ENCODE data around the gene NACC2. TPM values are rescaled to one million over a fixed set of nuclear protein-coding genes. Genes with fewer than 3 reads are reported as not detected.

NACC2 gene
- polyA plus RNA-seq, 3 donors, result 8.1 to 32.4 (median 8.7) TPM

GRCh38 chr9:136061405-136061804, 33.7 kb downstream of the NACC2 start:
- H3K4me1 ChIP-seq (ENCODE audit: control insufficient read depth in 1 of 2, insufficient read depth in 2 of 2, low read length in 2 of 2), result peaks cover 60 to 75% of the 10 kb centered on the region in 2 donors
- peaks cover 57% of the 10 kb centered on the region for H4K20me1 ChIP-seq (ENCODE audit: insufficient read depth, low read length)
- no peak for TF ChIP-seq CTCF (IDR thresholded peaks at IDR 0.05)
- no peak overlapping the region for H3K4me2 ChIP-seq (replicated peaks; ENCODE audit: extremely low read depth, low read length, poor library complexity, severe bottlenecking)
- Mint-ChIP-seq H3K9me3 (peaks cover 0 to 2% (median 0%) of the 10 kb centered on the region in 7 donors), H3K27me3 (ENCODE audit: low read depth in 3 of 3) (peaks cover 0 to 3% (median 0%) of the 10 kb centered on the region in 3 donors), H3K36me3 (peaks cover 33 to 48% of the 10 kb centered on the region in 2 donors), H3K4me1 (peaks cover 74% of the 10 kb centered on the region), H3K27ac (peak overlapping the region in 1 of 7 donors; percentile 25), H3K4me3 (no peak overlapping the region)
- no peak overlapping the region for H3K27ac ChIP-seq (ENCODE audit: low read depth in 1 of 2, low read length in 2 of 2)
- no peak for DNase-seq
- WGBS (ENCODE audit: insufficient coverage), result 93% methylated on average over 11 of the region's 11 CpGs
- no peaks in the 10 kb centered on the region for H3K9me3 ChIP-seq (replicated peaks in 1 of 2; ENCODE audit: control insufficient read depth in 1 of 2, insufficient read depth in 1 of 2, low read length in 2 of 2)
- H3K4me3 ChIP-seq (replicated peaks in 1 of 3; ENCODE audit: low read depth in 2 of 3, low read length in 3 of 3), result no peak overlapping the region
- no peak overlapping the region for H2AFZ ChIP-seq (ENCODE audit: insufficient read depth, low read depth, low read length, poor library complexity, severe bottlenecking)
- H3K9ac ChIP-seq (ENCODE audit: insufficient read depth, low read length, poor library complexity, severe bottlenecking), result no peak overlapping the region
- H3K79me2 ChIP-seq (ENCODE audit: insufficient read depth, low read length), result peaks cover 98% of the 10 kb centered on the region
- peaks cover 6 to 14% of the 10 kb centered on the region in 2 donors for H3K36me3 ChIP-seq (replicated peaks in 1 of 2; ENCODE audit: control insufficient read depth in 1 of 2, insufficient read depth in 2 of 2, low read length in 2 of 2)
- intact Hi-C loops (cut with micrococcal nuclease), result no loop called here
- H3K27me3 ChIP-seq (ENCODE audit: control insufficient read depth in 2 of 2, insufficient read depth in 2 of 2, low read length in 2 of 2), result no peaks in the 10 kb centered on the region

- H3K27ac ChIP-seq (ENCODE audit: low read depth in 1 of 2, low read length in 2 of 2), result peak overlapping the region; percentile 55 to 64
- peaks cover 6 to 14% of the 10 kb centered on the region in 2 donors for H3K36me3 ChIP-seq (replicated peaks in 1 of 2; ENCODE audit: control insufficient read depth in 1 of 2, insufficient read depth in 2 of 2, low read length in 2 of 2)
- no peak for TF ChIP-seq CTCF (IDR thresholded peaks at IDR 0.05)
- peaks cover 60 to 75% of the 10 kb centered on the region in 2 donors for H3K4me1 ChIP-seq (ENCODE audit: control insufficient read depth in 1 of 2, insufficient read depth in 2 of 2, low read length in 2 of 2)
- H3K79me2 ChIP-seq (ENCODE audit: insufficient read depth, low read length), result peaks cover 98% of the 10 kb centered on the region
- DNase-seq, result no peak
- peaks cover 0 to 2% (median 0%) of the 10 kb centered on the region in 7 donors for H3K9me3 Mint-ChIP-seq
- peaks cover 33 to 48% of the 10 kb centered on the region in 2 donors for H3K36me3 Mint-ChIP-seq
- no peaks in the 10 kb centered on the region for H3K9me3 ChIP-seq (replicated peaks in 1 of 2; ENCODE audit: control insufficient read depth in 1 of 2, insufficient read depth in 1 of 2, low read length in 2 of 2)
- peaks cover 74% of the 10 kb centered on the region for H3K4me1 Mint-ChIP-seq
- H3K4me3 Mint-ChIP-seq, result peak overlapping the region in 1 of 2 donors; percentile 59
- peak overlapping the region; percentile 32 for H3K9ac ChIP-seq (ENCODE audit: insufficient read depth, low read length, poor library complexity, severe bottlenecking)
- no peaks in the 10 kb centered on the region for H3K27me3 ChIP-seq (ENCODE audit: control insufficient read depth in 2 of 2, insufficient read depth in 2 of 2, low read length in 2 of 2)
- peaks cover 63% of the 10 kb centered on the region for H4K20me1 ChIP-seq (ENCODE audit: insufficient read depth, low read length)
- H3K27me3 Mint-ChIP-seq (ENCODE audit: low read depth in 3 of 3), result peaks cover 0 to 3% (median 0%) of the 10 kb centered on the region in 3 donors
- intact Hi-C loops (cut with micrococcal nuclease), result no loop called here
- peak overlapping the region; percentile 48 for H3K4me2 ChIP-seq (replicated peaks; ENCODE audit: extremely low read depth, low read length, poor library complexity, severe bottlenecking)
- peak overlapping the region in 6 of 7 donors; percentile 69 to 91 (median 82) for H3K27ac Mint-ChIP-seq
- no peak overlapping the region for H2AFZ ChIP-seq (ENCODE audit: insufficient read depth, low read depth, low read length, poor library complexity, severe bottlenecking)
- peak overlapping the region in 1 of 3 experiments; percentile 45 for H3K4me3 ChIP-seq (replicated peaks in 1 of 3; ENCODE audit: low read depth in 2 of 3, low read length in 3 of 3)
- 95% methylated on average over 15 of the region's 19 CpGs for WGBS (ENCODE audit: insufficient coverage)
These were observed 34.3 kb downstream of the NACC2 start for GRCh38 chr9:136060671-136061371.

Data from CD14-positive monocyte (primary cell).